MCF 10A (cell line): Measurements from ENCODE around the gene PROM2. TPM values are rescaled to one million over a fixed set of nuclear protein-coding genes. Genes with fewer than 3 reads are reported as not detected.

Source experiments
- BruUV-seq: library from RNA; stranded (reverse); fragments of 400-500 nt; replicated peaks from 2 replicates; lab custom pipeline; 2021; lab: Mats Ljungman, UMichigan
- CTCF ChIA-PET: fragments of 300-600 bp; sonication (Branson Sonifier 250); formaldehyde crosslinking; extraction: SDS; loops from one replicate; lab custom pipeline; 2021; ENCODE audit warnings: antibody characterized with exemption, inconsistent platforms; lab: Yijun Ruan, JAX
- POLR2A ChIA-PET: fragments of 300-600, 350-650 bp; sonication (Branson Sonifier 250); formaldehyde crosslinking; extraction: SDS; loops from one replicate; lab custom pipeline; 2020; ENCODE audit warnings: antibody characterized with exemption, inconsistent platforms; lab: Yijun Ruan, JAX
- DNase-seq: peaks from one replicate; pipeline ENCODE4 v3.0.0-alpha.2; 2018; ENCODE audit not compliant: unreplicated experiment
- H3K27ac Mint-ChIP-seq: one replicate; pipeline ENCODE4 v1.8.0; 2022; ENCODE audit warnings: mild to moderate bottlenecking, low read depth, mixed read lengths; ENCODE audit not compliant: unreplicated experiment
- H3K27me3 Mint-ChIP-seq: one replicate; pipeline ENCODE4 v1.8.0; 2022; ENCODE audit warnings: mixed read lengths; ENCODE audit not compliant: insufficient read depth, unreplicated experiment
- H3K36me3 Mint-ChIP-seq: one replicate; pipeline ENCODE4 v1.8.0; 2022; ENCODE audit warnings: mild to moderate bottlenecking, moderate library complexity, mixed read lengths; ENCODE audit not compliant: insufficient read depth, unreplicated experiment
- H3K4me1 Mint-ChIP-seq: one replicate; pipeline ENCODE4 v1.8.0; 2022; ENCODE audit warnings: mixed read lengths; ENCODE audit not compliant: insufficient read depth, unreplicated experiment
- H3K4me3 Mint-ChIP-seq: one replicate; pipeline ENCODE4 v1.8.0; 2022; ENCODE audit warnings: mild to moderate bottlenecking, moderate library complexity, mixed read lengths; ENCODE audit not compliant: unreplicated experiment
- H3K9me3 Mint-ChIP-seq: one replicate; pipeline ENCODE4 v1.8.0; 2022; ENCODE audit warnings: mixed read lengths; ENCODE audit not compliant: unreplicated experiment
- intact Hi-C: fragments of 100-400 bp; cut with micrococcal nuclease; formaldehyde crosslinking; loops from 2 replicates; pipeline ENCODE4 v1.14.1; 2022
- total RNA-seq: library from RNA; stranded (reverse); gene quantifications from 2 replicates; pipeline ENCODE4 v1.2.3, GENCODE V29; 2022
- TF ChIP-seq, protein P1 (sequence below): fragments of 200-600 bp; IDR thresholded peaks from one replicate; pipeline ENCODE4 v1.8.0; 2022; ENCODE audit warnings: antibody characterized with exemption, mild to moderate bottlenecking; ENCODE audit not compliant: unreplicated experiment

PROM2 gene
- total RNA-seq, 1 experiment from 2014 or later: 2.6 TPM

GRCh38 chr2:95320344-95320712, 46.1 kb downstream of the PROM2 start:
- peaks cover 42% of the 10 kb centered on the region for H3K4me1 Mint-ChIP-seq
- CTCF ChIA-PET: interaction anchor here (0.7 kb wide), 1 partner anchor 82 kb away, joined by 3 read pairs; the partner anchor contains the start of gene FAHD2A
- TF ChIP-seq, protein P1, sequence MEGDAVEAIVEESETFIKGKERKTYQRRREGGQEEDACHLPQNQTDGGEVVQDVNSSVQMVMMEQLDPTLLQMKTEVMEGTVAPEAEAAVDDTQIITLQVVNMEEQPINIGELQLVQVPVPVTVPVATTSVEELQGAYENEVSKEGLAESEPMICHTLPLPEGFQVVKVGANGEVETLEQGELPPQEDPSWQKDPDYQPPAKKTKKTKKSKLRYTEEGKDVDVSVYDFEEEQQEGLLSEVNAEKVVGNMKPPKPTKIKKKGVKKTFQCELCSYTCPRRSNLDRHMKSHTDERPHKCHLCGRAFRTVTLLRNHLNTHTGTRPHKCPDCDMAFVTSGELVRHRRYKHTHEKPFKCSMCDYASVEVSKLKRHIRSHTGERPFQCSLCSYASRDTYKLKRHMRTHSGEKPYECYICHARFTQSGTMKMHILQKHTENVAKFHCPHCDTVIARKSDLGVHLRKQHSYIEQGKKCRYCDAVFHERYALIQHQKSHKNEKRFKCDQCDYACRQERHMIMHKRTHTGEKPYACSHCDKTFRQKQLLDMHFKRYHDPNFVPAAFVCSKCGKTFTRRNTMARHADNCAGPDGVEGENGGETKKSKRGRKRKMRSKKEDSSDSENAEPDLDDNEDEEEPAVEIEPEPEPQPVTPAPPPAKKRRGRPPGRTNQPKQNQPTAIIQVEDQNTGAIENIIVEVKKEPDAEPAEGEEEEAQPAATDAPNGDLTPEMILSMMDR: no peak
- H3K27ac Mint-ChIP-seq: no peak overlapping the region
- H3K9me3 Mint-ChIP-seq: no peaks in the 10 kb centered on the region
- no TSS peak for BruUV-seq
- intact Hi-C loops: no loop called here
- POLR2A ChIA-PET: interaction anchor here (1.0 kb wide), 1 partner anchor 10 kb away, joined by 3 read pairs; no protein-coding TSS in a partner anchor
- no peaks in the 10 kb centered on the region for H3K27me3 Mint-ChIP-seq
- no peak for DNase-seq
- H3K36me3 Mint-ChIP-seq: no peaks in the 10 kb centered on the region
- no peak overlapping the region for H3K4me3 Mint-ChIP-seq

GRCh38 chr2:95320986-95321767, 46.9 kb downstream of the PROM2 start:
- peaks cover 34% of the 10 kb centered on the region for H3K4me1 Mint-ChIP-seq
- no peak for DNase-seq
- ChIA-PET POLR2A (interaction anchor here (0.6 to 1.0 kb wide), 2 partner anchors 12 to 62 kb away, joined by 3 to 4 read pairs; no protein-coding TSS in a partner anchor), CTCF (interaction anchor here (1.0 to 3.5 kb wide), 6 partner anchors 10 to 88 kb away, joined by 5 to 31 read pairs (median 10); partner anchors contain the start of gene FAHD2A)
- BruUV-seq: no TSS peak
- no peak overlapping the region for H3K27ac Mint-ChIP-seq
- no peaks in the 10 kb centered on the region for H3K27me3 Mint-ChIP-seq
- H3K36me3 Mint-ChIP-seq: no peaks in the 10 kb centered on the region
- intact Hi-C loops: no loop called here
- H3K9me3 Mint-ChIP-seq: no peaks in the 10 kb centered on the region
- H3K4me3 Mint-ChIP-seq: no peak overlapping the region
- TF ChIP-seq, protein P1: no peak

GRCh38 chr2:95323347-95324155, 49.3 kb downstream of the PROM2 start:
- Mint-ChIP-seq H3K4me1 (peaks cover 10% of the 10 kb centered on the region), H3K36me3 (no peaks in the 10 kb centered on the region), H3K27ac (no peak overlapping the region), H3K4me3 (no peak overlapping the region), H3K27me3 (no peaks in the 10 kb centered on the region), H3K9me3 (no peaks in the 10 kb centered on the region)
- CTCF ChIA-PET: interaction anchor here (0.5 to 3.5 kb wide), 19 partner anchors 10 to 1094 kb away, joined by 3 to 31 read pairs (median 3); partner anchors contain the start of gene FAHD2A
- TF ChIP-seq, protein P1: peak; percentile 76
- intact Hi-C loops: loop anchor here (1.0 to 2.0 kb wide), 2 partner anchors 21 to 79 kb away; partner anchors contain the start of gene FAHD2A
- no TSS peak for BruUV-seq
- DNase-seq: peak; percentile 80
- POLR2A ChIA-PET: no interaction called here
